Uterus (tissue), 4 donors: ENCODE measurements around the gene MYH13. TPM values are rescaled to one million over a fixed set of nuclear protein-coding genes. Genes with fewer than 3 reads are reported as not detected.

Experiments
- DNase-seq, 2 donors: peaks; one replicate each; pipeline ENCODE4 v3.0.0-alpha.2; 2019 to 2020
- H3K27ac ChIP-seq, 2 donors: fragments of 200-600 bp; sonication (generic); 1 replicate in 1 of 2; 2 replicates in 1 of 2; pipeline ENCODE4 v1.5.1; 2016 to 2018
- H3K27me3 ChIP-seq, 2 donors: fragments of 200-600 bp; sonication (generic); one replicate each; pipeline ENCODE4 v1.5.1; 2018 to 2019; ENCODE audit warnings: control low read depth in 1 of 2
- H3K36me3 ChIP-seq, 2 donors: fragments of 200-600 bp; sonication (generic); one replicate each; pipeline ENCODE4 v1.5.1; 2019; ENCODE audit warnings: control low read depth in 1 of 2
- H3K4me1 ChIP-seq, 2 donors: fragments of 200-600 bp; sonication (generic); one replicate each; pipeline ENCODE4 v1.5.1; 2018 to 2019; ENCODE audit warnings: control low read depth in 1 of 2
- H3K4me3 ChIP-seq, 2 donors: fragments of 200-600 bp; sonication (generic); 1 replicate in 1 of 2; 2 replicates in 1 of 2; pipeline ENCODE4 v1.5.1; 2018 to 2019; ENCODE audit warnings: mild to moderate bottlenecking in 1 of 2
- H3K9me3 ChIP-seq, 2 donors: fragments of 200-600 bp; sonication (generic); one replicate each; pipeline ENCODE4 v1.5.1; 2019; ENCODE audit warnings: control low read depth in 1 of 2
- POLR2A ChIP-seq, 2 donors: fragments of 450-650 bp; IDR thresholded peaks; one replicate each; pipeline ENCODE4 v1.6.1; 2016; ENCODE audit warnings: antibody characterized with exemption in 2 of 2, mild to moderate bottlenecking in 1 of 2, moderate library complexity in 1 of 2
- intact Hi-C: fragments of 100-400 bp; cut with DNase I; formaldehyde crosslinking; loops from one replicate; pipeline ENCODE4 v1.15.1; 2023; ENCODE audit warnings: low total_unique reads
- total RNA-seq, 4 donors: library from RNA; depleted of rRNA in 3 of 4; stranded (reverse); fragments of >200 nt in 3 of 4; gene quantifications; one replicate each; pipeline versions ENCODE4 v1.1.0 to v1.2.4, GENCODE V29; 2014 to 2023
- TF ChIP-seq, protein P1 (sequence below), 4 experiments: fragments of 200-600 bp in 2 of 4; fragments of 450-650 bp in 2 of 4; sonication (generic) in 2 of 4; IDR thresholded peaks; one replicate each; pipeline ENCODE4 v1.5.1; 2016 to 2019; ENCODE audit warnings: antibody characterized with exemption in 4 of 4, mild to moderate bottlenecking in 2 of 4, moderate library complexity in 1 of 4
- donor health status: DM: yes; HTN: yes; CAD: no.

Gene MYH13
- total RNA-seq, 4 donors from 2014 or later: not detected

DNA sequence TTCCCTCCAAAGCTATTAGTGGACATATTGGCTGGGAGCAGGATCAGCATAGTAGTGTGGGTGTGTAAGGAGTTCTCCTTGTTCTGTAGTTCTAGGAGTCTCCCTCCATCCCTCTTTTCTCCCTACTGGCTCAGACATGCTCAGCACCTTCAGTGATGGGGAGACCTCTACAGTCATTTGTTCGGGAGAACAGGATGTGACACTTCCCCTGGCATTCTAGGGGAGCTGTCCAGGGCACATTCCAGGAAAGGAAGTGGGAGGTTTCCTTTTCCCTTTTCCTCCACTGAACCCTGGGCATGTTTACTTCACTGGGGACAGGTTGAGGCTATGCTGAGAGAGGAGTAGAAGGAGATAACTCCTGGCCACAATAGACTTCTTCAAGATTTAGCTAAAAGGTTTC is 86.5 kb downstream of the MYH13 start:
- no peaks in the 10 kb centered on the region for H3K36me3 ChIP-seq
- no peaks in the 10 kb centered on the region for H3K27me3 ChIP-seq
- TF ChIP-seq, protein P1, sequence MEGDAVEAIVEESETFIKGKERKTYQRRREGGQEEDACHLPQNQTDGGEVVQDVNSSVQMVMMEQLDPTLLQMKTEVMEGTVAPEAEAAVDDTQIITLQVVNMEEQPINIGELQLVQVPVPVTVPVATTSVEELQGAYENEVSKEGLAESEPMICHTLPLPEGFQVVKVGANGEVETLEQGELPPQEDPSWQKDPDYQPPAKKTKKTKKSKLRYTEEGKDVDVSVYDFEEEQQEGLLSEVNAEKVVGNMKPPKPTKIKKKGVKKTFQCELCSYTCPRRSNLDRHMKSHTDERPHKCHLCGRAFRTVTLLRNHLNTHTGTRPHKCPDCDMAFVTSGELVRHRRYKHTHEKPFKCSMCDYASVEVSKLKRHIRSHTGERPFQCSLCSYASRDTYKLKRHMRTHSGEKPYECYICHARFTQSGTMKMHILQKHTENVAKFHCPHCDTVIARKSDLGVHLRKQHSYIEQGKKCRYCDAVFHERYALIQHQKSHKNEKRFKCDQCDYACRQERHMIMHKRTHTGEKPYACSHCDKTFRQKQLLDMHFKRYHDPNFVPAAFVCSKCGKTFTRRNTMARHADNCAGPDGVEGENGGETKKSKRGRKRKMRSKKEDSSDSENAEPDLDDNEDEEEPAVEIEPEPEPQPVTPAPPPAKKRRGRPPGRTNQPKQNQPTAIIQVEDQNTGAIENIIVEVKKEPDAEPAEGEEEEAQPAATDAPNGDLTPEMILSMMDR (IDR thresholded peaks at IDR 0.05): no peak
- no peak for TF ChIP-seq POLR2A (IDR thresholded peaks at IDR 0.05)
- H3K4me1 ChIP-seq: no peaks in the 10 kb centered on the region
- intact Hi-C loops: no loop called here
- no peak for DNase-seq
- no peaks in the 10 kb centered on the region for H3K9me3 ChIP-seq
- H3K27ac ChIP-seq: no peak overlapping the region
- H3K4me3 ChIP-seq: no peak overlapping the region

DNA sequence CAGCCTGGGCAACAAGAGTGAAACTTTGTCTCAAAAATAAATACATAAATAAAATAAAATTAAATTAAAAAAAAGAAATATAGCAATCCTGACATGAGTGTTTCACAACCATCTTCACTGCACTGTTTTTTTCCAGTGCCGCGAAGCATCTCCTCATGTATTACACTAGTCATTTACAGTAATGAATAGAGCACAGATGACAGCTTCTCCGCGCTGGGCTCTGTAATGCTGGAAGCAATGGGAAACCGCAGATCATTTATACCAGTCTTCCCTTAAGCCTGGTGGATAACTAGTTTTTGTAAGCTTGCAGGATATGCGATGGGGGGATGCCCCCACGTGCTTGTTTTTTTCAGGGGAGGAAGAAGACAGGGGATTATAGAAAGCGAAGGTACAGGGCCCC is 86.9 kb downstream of the MYH13 start:
- intact Hi-C loops: no loop called here
- no peaks in the 10 kb centered on the region for H3K4me1 ChIP-seq
- H3K27me3 ChIP-seq: no peaks in the 10 kb centered on the region
- DNase-seq: no peak
- no peak for TF ChIP-seq POLR2A (IDR thresholded peaks at IDR 0.05)
- TF ChIP-seq, protein P1 (IDR thresholded peaks at IDR 0.05): no peak
- no peaks in the 10 kb centered on the region for H3K36me3 ChIP-seq
- H3K27ac ChIP-seq: no peak overlapping the region
- no peaks in the 10 kb centered on the region for H3K9me3 ChIP-seq
- H3K4me3 ChIP-seq: no peak overlapping the region

DNA sequence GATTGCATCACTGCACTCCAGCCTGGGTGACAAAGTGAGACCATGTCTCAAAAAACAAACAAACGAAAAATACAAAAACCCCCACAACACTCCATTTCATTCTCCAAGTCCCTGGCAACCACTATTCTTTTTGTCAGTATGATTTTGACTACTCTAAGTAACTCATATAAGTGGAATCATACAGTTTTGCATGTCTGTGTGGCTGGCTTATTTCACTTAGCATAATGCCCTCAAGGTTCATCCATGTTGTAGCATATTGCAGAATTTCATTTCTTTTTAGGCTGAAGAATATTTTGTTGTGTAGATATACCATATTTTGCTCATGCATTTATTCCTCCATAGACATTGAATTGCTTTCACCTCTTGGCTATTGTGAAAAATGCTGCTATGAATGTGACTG is 92.7 kb downstream of the MYH13 start:
- DNase-seq: no peak
- H3K27ac ChIP-seq: no peak overlapping the region
- no peaks in the 10 kb centered on the region for H3K9me3 ChIP-seq
- no peaks in the 10 kb centered on the region for H3K36me3 ChIP-seq
- intact Hi-C loops: no loop called here
- H3K4me1 ChIP-seq: no peaks in the 10 kb centered on the region
- TF ChIP-seq, protein P1 (IDR thresholded peaks at IDR 0.05): no peak
- TF ChIP-seq POLR2A (IDR thresholded peaks at IDR 0.05): no peak
- no peaks in the 10 kb centered on the region for H3K27me3 ChIP-seq
- H3K4me3 ChIP-seq: no peak overlapping the region

DNA sequence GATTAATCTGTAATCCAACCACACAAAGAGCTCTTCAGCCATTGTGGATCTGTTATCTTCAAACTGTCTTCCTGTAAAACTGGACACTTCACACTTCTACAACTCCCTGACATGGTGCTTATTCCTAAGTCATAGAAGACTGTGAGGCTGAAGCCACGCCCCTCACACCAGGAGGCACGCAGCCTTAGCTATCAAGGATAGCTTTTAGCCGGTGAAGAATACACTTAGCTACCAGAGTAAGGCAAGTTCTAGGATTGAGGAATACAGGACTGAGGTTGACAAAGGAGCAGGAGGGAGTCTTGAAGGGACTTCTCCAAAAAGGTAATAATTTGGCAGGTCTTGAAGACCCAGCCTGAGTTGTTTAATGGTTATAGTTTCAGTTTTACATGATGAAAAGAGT is 94.6 kb downstream of the MYH13 start:
- intact Hi-C loops: no loop called here
- H3K4me3 ChIP-seq: no peak overlapping the region

DNA sequence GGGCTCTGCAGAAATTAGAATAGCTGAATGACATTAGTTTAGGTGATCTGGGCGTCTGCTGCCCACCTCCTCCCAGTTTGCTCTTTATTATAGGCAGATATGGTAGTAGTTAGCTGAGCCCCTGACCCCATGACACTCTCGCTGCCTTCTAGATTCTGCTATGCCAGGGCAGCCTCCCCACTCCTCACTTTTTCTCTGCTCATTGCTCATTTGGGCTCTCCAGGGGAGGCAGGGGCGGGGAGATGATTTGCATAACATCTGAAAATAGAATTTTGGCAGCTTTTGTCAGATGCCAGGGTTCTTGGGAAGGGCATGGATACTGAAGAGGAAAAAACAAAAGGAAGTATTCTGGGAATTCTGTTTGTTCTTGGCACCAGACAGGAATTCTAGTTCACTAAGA is 96.4 kb downstream of the MYH13 start:
- intact Hi-C loops: no loop called here
- Histone ChIP-seq H3K27ac (no peak overlapping the region), H3K4me1 (no peaks in the 10 kb centered on the region), H3K4me3 (no peak overlapping the region), H3K27me3 (no peaks in the 10 kb centered on the region), H3K36me3 (no peaks in the 10 kb centered on the region), H3K9me3 (no peaks in the 10 kb centered on the region)
- no peak for DNase-seq
- TF ChIP-seq POLR2A (IDR thresholded peaks at IDR 0.05): no peak
- TF ChIP-seq, protein P1 (IDR thresholded peaks at IDR 0.05): no peak

More for the DNA sequence above, 94.6 kb downstream of the MYH13 start:
- TF ChIP-seq POLR2A (IDR thresholded peaks at IDR 0.05): no peak
- TF ChIP-seq, protein P1 (IDR thresholded peaks at IDR 0.05): no peak
- no peaks in the 10 kb centered on the region for H3K36me3 ChIP-seq
- H3K27ac ChIP-seq: no peak overlapping the region
- H3K27me3 ChIP-seq: no peaks in the 10 kb centered on the region
- H3K4me1 ChIP-seq: no peaks in the 10 kb centered on the region
- DNase-seq: no peak
- H3K9me3 ChIP-seq: no peaks in the 10 kb centered on the region
